Activated CD4-positive, CD25-positive, alpha-beta regulatory T cell treated with anti-CD3 and anti-CD28 coated beads, Interleukin-2, amount 50 U/mL, for 16 hours (primary cell): Measurements from ENCODE around the gene SOWAHA.
"Not testable (repeated sequence)": the region's sequence is repeated elsewhere in the genome, so short reads cannot be mapped to it uniquely, and the experiment has no call there.

Experiments
- DNase-seq: peaks from one replicate; pipeline ENCODE4 v3.0.0-alpha.2; 2020; ENCODE audit warnings: low read depth, low spot score

The SOWAHA gene

DNA sequence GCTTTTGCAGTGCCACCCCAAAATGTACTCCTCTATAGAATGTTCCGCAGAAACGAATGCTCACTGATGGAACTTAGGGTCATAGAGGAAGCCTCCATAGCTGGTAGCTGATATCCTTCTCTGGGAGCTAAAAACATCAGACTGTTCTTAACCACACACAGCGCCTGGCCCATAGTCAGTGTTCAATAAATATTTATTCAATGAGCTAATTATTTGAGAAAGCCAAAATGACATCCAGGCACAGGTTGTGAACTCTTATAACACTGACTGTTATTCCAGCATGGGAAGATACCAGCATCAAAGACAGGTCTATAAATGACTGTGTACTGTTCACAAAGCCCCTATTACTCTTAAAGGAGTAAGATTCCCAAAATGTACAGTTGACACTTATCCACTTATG is 40.2 kb downstream of the SOWAHA start:
- DNase-seq, result no peak

GRCh38 chr5:132853790-132854189 is 40.7 kb downstream of the SOWAHA start:
- DNase-seq, result no peak

DNA sequence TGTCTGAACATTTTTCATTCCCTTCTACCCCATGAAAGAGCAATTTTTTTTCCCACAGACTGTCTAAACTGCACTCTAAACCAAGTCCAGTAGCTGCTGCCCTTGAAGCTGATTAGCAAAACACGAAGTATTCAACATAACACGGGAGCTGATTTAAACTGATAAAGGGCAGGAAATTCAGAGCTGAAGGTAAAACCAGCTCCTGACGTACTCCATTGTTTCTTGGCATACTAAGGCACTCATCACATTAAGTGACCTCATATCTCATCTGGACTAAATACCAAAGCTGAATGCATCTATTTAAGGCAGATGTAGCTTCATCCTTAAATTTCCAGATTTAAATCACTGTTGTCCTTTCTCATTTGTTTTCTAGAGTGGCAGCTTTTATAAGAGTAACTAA is 41.2 kb downstream of the SOWAHA start:
- no peak for DNase-seq

DNA sequence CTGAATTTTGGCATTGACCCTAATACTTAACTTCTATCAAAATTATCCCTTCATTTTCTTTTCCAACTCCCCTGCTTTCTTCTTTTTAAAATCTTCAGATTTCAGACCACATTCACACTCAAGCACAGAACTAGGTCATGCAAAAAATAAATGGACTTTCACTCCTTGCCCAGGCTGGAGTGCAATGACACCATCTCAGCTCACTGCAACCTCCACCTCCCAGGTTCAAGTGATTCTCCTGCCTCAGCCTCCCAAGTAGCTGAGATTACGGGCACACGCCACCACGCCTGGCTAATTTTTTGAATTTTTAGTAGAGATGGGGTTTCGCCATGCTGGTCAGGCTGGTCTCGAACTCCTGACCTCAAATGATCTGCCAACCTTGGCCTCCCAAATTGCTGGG is 41.9 kb downstream of the SOWAHA start:
- DNase-seq, result not testable (repeated sequence)

- DNase-seq, result no peak
These were observed 42.9 kb downstream of the SOWAHA start for GRCh38 chr5:132856011-132856410.

- DNase-seq, result no peak
These were observed 46.9 kb downstream of the SOWAHA start for GRCh38 chr5:132859889-132860437.

DNA sequence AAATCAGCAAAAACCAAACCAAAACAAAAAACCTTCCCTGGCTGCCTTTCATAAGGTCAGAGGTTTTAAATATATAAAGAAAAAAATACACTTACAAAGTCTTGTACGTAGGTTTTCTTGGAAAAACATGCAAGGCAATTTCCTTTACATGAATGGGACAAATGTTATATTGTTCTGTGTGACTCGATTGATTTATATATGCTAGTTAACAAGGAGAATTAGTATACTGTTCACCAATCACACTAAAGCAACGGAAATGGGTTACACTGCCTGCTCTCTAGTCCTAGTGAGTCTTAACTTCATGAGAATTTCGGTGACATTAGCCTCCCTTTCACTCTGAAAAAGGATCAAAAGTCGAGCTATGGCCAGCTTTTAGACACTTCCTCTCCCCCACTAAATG is 47.6 kb downstream of the SOWAHA start:
- no peak for DNase-seq

- DNase-seq, result no peak
These were observed 52.7 kb downstream of the SOWAHA start for GRCh38 chr5:132865668-132866341.
